Lower lobe of right lung (tissue), 2 donors: ENCODE data around the gene PHTF2. TPM values are rescaled to one million over a fixed set of nuclear protein-coding genes. Genes with fewer than 3 reads are reported as not detected.
A peak's percentile ranks its signal among the peaks of the same experiment; 100 is the strongest.

Source experiments
- ATAC-seq, 2 donors: fragments of 200-7000 bp; cut with Tn5 transposase; one replicate each; pipeline ENCODE4 v1.9.1; 2020 to 2022; ENCODE audit warnings: mild to moderate bottlenecking in 2 of 2, moderate library complexity in 2 of 2
- DNase-seq: peaks from one replicate; pipeline ENCODE4 v3.0.0-alpha.2; 2020
- H3K27ac ChIP-seq: fragments of 200-600 bp; one replicate; pipeline ENCODE4 v1.8.0; 2022
- H3K27me3 ChIP-seq: fragments of 200-600 bp; one replicate; pipeline ENCODE4 v1.8.0; 2022; ENCODE audit warnings: low read depth
- H3K36me3 ChIP-seq: fragments of 200-600 bp; one replicate; pipeline ENCODE4 v1.8.0; 2022; ENCODE audit warnings: mild to moderate bottlenecking
- H3K4me1 ChIP-seq: fragments of 200-600 bp; one replicate; pipeline ENCODE4 v1.8.0; 2022
- H3K4me3 ChIP-seq: fragments of 200-600 bp; one replicate; pipeline ENCODE4 v1.8.0; 2022; ENCODE audit warnings: mild to moderate bottlenecking
- H3K9me3 ChIP-seq: fragments of 200-600 bp; one replicate; pipeline ENCODE4 v1.8.0; 2022
- intact Hi-C: fragments of 100-400 bp; cut with DNase I; formaldehyde crosslinking; loops from one replicate; pipeline ENCODE4 v1.11.0; 2022
- total RNA-seq: library from RNA; stranded (reverse); fragmentation: NEBNext Ultra II Directional; extraction: Animal tissue kit (Norgen Biotek cat#: 25700); gene quantifications from one replicate; pipeline ENCODE4 v1.2.1, GENCODE V29; 2021
- TF ChIP-seq, protein P1 (sequence below): fragments of 200-600 bp; IDR thresholded peaks from one replicate; pipeline ENCODE4 v1.8.0; 2022; ENCODE audit warnings: antibody characterized with exemption, mild to moderate bottlenecking
- donor health status: DM: no; HTN: yes; CAD: no; lungs with severe emphysema.

PHTF2 gene
- total RNA-seq, 1 donor from 2014 or later = 15.2 TPM

- ATAC-seq (no peak), DNase-seq (no peak)
- no peaks in the 10 kb centered on the region for H3K9me3 ChIP-seq
- peaks cover 5% of the 10 kb centered on the region for H3K36me3 ChIP-seq
- H3K27me3 ChIP-seq = no peaks in the 10 kb centered on the region
- TF ChIP-seq, protein P1, sequence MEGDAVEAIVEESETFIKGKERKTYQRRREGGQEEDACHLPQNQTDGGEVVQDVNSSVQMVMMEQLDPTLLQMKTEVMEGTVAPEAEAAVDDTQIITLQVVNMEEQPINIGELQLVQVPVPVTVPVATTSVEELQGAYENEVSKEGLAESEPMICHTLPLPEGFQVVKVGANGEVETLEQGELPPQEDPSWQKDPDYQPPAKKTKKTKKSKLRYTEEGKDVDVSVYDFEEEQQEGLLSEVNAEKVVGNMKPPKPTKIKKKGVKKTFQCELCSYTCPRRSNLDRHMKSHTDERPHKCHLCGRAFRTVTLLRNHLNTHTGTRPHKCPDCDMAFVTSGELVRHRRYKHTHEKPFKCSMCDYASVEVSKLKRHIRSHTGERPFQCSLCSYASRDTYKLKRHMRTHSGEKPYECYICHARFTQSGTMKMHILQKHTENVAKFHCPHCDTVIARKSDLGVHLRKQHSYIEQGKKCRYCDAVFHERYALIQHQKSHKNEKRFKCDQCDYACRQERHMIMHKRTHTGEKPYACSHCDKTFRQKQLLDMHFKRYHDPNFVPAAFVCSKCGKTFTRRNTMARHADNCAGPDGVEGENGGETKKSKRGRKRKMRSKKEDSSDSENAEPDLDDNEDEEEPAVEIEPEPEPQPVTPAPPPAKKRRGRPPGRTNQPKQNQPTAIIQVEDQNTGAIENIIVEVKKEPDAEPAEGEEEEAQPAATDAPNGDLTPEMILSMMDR = no peak
- no peak overlapping the region for H3K4me3 ChIP-seq
- no peaks in the 10 kb centered on the region for H3K4me1 ChIP-seq
- no peak overlapping the region for H3K27ac ChIP-seq
- intact Hi-C loops = no loop called here
Measured at GRCh38 chr7:77931841-77932240, 133.3 kb downstream of the PHTF2 start.

- TF ChIP-seq, protein P1 = no peak
- no peak for DNase-seq
- no peak for ATAC-seq
- H3K27me3 ChIP-seq = no peaks in the 10 kb centered on the region
- no peaks in the 10 kb centered on the region for H3K4me1 ChIP-seq
- H3K36me3 ChIP-seq = no peaks in the 10 kb centered on the region
- H3K4me3 ChIP-seq = no peak overlapping the region
- H3K27ac ChIP-seq = no peak overlapping the region
- intact Hi-C loops = no loop called here
- H3K9me3 ChIP-seq = no peaks in the 10 kb centered on the region
Measured at GRCh38 chr7:77933394-77933793, 134.8 kb downstream of the PHTF2 start.

DNA sequence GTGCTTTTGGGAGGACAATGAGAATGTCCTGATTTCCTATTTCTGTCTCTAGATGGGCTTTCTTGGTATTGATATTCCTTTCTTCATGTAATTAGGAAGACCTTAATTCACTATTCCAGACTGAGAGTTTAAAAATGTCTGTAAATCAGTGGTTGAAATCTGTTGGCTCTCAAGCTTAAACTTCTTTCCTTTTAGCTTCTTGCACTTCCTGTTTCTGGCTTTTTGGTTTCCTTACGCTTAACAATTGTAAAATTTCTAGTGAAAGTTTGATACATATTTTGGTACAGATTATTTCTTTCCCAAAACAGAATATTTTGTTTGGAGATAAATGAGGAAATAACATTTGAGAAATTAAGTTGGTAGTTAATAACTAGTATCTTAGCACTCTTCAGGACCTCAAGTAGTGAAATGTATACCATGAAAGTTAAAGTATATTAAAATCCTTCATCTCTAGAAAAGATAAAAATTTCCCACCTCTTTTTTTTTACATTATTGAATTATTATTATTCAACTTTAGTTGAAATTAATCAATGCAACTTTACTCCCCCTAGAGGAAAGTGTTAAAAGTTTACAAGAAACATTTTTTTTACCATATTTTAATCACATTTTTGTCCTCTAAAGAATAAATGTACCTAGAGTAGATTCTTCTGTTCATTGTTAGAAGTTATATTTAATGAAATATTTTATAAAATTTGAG is 137.2 kb downstream of the PHTF2 start:
- H3K27ac ChIP-seq = no peak overlapping the region
- no peaks in the 10 kb centered on the region for H3K36me3 ChIP-seq
- DNase-seq (no peak), ATAC-seq (no peak)
- no peaks in the 10 kb centered on the region for H3K9me3 ChIP-seq
- no peak overlapping the region for H3K4me3 ChIP-seq
- no peaks in the 10 kb centered on the region for H3K27me3 ChIP-seq
- no peaks in the 10 kb centered on the region for H3K4me1 ChIP-seq
- TF ChIP-seq, protein P1 = peak; percentile 26
- intact Hi-C loops = no loop called here

DNA sequence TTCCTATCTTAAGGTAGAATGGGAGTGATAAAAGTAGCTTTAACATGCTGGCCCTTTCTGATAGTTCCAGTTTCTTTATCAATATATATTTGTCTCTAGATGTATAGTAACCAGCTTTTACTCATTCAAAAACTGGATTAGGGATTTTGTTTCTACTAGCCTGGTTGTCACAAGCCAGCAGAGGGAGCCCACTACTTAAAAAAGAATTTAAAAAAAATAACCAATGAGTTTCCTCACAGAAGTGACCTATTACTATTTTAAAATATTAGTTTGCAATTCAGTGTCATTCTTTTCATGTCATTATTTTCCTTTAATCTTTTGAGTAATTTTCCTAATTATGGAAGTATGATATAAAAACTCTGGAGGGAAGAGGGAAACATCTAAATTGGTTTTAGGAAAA is 142.1 kb downstream of the PHTF2 start:
- Histone ChIP-seq H3K27ac (no peak overlapping the region), H3K4me1 (no peaks in the 10 kb centered on the region), H3K27me3 (no peaks in the 10 kb centered on the region), H3K36me3 (peaks cover 4% of the 10 kb centered on the region), H3K9me3 (no peaks in the 10 kb centered on the region), H3K4me3 (no peak overlapping the region)
- no peak for ATAC-seq
- TF ChIP-seq, protein P1 = peak; percentile 60
- DNase-seq = no peak
- intact Hi-C loops = no loop called here

GRCh38 chr7:77942431-77942830 is 143.9 kb downstream of the PHTF2 start:
- TF ChIP-seq, protein P1 = no peak
- H3K36me3 ChIP-seq = peaks cover 4% of the 10 kb centered on the region
- DNase-seq (no peak), ATAC-seq (no peak)
- H3K9me3 ChIP-seq = no peaks in the 10 kb centered on the region
- H3K4me1 ChIP-seq = no peaks in the 10 kb centered on the region
- intact Hi-C loops = no loop called here
- H3K27ac ChIP-seq = no peak overlapping the region
- no peak overlapping the region for H3K4me3 ChIP-seq
- no peaks in the 10 kb centered on the region for H3K27me3 ChIP-seq
